Measurements from ENCODE around the gene SNRNP70. TPM values are rescaled to one million over a fixed set of nuclear protein-coding genes. Genes with fewer than 3 reads are reported as not detected.

Gene SNRNP70
- total RNA-seq, result 109 and 117 TPM in 2 replicates

DNA sequence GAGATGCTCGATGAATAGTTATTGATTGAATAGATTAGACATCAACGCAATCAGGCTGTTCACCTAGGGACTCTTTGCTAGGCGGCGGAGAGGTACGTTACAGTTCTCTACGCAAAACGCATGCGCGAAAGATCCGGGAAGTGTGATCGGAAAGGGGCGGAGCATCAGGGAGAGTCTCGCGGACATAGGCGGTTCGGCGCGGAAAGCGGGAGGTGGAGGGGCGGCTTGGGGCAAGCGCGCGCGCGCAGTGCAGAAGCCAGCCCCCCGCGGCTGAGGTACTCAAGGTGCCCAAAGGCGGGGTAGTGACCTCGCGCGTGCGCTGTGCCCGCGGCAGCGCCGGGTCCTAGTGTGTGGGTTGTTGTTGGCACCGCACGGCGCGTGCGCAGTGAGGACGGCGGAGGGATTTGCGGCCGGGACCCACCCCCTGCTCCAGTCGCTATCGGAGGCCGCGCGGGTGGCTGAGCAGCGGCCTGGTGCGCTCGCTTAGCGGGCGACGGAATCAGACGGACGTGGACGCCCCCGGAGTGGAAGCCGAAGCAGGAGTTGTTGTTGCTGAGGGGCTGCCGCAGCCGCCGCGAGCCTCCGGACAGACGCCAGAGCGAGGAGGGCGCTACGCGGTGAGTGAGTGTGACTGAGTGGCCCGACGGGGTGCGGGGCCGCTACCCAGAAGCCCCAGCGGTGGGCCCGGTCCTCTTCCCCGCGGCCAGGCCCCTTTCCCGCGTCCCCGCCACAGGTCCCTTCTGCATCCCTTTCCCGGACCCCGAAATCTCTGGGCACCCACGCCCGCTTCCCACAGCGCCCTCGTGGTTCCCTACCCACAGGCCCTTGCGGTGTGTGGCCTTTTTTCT, at the start of gene SNRNP70:
Gene SNRNP70, plus strand, starts transcription at position 432 of the 848 bp plus-strand sequence. CDS start 964 bp downstream, outside the sequence.

GRCh38 chr19:49036815-49037214, 48.4 kb upstream of the SNRNP70 start, which contains the start of gene CGB1:
TSS of gene CGB1 (minus strand) at chr19:49036895. CDS start at chr19:49036711, 184 bp downstream.

DNA sequence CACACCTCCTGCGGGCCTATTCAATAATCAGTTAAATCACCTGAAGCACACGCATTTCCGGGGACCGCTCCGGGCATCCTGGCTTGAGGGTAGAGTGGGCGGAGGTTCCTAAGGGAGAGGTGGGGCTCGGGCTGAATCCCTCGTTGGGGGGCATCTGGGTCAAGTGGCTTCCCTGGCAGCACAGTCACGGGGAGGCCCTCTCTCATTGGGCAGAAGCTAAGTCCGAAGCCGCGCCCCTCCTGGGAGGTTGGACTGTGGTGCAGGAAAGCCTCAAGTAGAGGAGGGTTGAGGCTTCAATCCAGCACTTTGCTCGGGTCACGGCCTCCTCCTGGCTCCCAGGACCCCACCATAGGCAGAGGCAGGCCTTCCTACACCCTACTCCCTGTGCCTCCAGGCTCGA, 41.7 kb upstream of the SNRNP70 start, which contains the start of gene CGB5:
Gene CGB5, plus strand, starts transcription at position 301 of the 400 bp plus-strand sequence. CDS start 362 bp downstream, outside the sequence.

DNA sequence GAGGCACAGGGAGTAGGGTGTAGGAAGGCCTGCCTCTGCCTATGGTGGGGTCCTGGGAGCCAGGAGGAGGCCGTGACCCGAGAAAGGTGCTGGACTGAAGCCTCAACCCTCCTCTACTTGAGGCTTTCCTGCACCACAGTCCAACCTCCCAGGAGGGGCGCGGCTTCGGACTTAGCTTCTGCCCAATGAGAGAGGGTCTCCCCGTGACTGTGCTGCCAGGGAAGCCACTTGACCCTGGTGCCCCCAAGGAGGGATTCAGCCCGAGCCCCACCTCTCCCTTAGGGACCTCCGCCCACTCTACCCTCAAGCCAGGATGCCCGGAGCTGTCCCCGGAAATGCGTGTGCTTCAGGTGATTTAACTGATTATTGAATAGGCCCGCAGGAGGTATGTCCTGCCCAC, 36.2 kb upstream of the SNRNP70 start, which contains the start of gene CGB8:
Gene CGB8, minus strand, starts transcription at position 101 of the 400 bp plus-strand sequence. CDS start 372 bp downstream, outside the sequence.

DNA sequence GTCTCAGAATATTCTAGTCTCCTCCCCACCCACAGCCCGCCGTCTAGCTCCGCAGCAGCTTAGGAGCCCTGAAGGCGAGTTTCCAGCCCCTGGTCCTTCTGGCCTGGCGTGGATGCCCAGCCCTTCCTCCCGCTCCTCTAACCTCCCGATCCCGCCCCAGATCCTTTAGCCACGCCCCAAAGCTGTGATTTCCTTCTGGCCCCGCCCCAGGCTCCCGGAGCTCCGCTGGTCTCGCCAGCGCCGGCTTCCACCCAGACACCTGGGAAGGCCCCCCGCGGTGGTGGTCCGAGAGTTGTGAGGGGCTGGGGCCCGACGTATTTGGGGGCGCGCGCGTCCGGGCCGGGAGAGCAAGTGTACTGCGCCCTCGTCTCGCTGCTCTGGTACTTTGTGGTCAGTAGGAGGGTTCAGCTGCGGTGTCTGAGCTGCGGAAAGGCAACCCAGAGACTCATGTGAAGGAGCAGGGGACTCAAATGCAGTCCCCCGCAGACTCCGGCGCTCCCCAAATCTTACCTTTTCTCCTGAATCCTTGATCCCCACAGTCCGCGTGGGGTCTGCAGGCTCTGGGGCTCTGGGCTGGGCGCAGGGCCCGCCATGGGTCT, 27.5 kb upstream of the SNRNP70 start, which contains the start of gene CGB7:
Gene CGB7, minus strand, starts transcription at position 114 of the 599 bp plus-strand sequence. CDS start 2,374 bp downstream, outside the sequence.

DNA sequence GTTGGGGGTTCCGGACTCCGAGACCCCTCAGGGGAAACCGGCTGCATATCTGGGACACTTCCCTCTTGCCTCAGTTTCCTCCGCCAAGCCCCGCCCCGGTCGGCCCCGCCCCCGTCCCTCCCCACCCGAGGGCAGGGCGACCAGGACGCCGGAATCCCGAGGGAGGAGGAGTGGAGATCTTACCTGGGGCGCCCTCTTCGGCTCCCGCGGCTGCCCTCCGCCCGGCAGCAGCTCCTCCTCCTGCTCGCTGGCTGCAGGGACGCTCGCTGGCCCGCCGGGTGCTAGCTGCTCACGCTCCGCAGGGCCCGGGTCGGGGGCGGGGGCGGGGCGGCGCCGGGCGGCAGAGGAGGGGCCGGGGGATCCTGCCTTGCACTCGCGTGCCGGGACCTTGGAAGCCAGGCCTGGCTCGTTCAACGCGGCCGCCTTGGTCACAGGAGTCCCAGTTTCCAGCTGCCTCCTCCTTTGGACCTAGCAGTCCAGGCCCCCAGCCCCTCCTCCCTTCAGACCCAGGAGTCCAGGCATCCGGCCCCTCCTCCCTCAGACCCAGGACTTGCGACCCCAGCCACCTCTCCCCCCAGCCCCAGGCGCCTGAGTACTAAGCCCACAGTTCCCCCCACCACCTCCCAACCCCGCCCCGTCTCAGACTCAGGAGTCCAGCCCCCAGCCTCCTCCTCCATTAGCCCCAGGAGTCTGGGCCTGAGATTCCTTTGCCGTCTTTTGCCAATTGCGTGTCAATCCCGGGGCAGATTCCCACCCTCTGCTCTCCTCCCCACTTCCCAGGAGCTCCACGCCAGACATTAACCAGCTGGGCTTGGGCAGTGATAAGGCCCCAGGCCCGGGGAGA, 20.3 kb upstream of the SNRNP70 start, which contains the start of gene NTF4:
Gene NTF4, minus strand, starts transcription at position 51 of the 844 bp plus-strand sequence. CDS start 2,821 bp downstream, outside the sequence.

GRCh38 chr19:49113762-49114629, 28.7 kb downstream of the SNRNP70 start, which contains the start of gene LIN7B:
TSS of gene LIN7B (plus strand) at chr19:49114370. CDS start at chr19:49114405, 35 bp downstream.

GRCh38 chr19:49118565-49119410, 33.5 kb downstream of the SNRNP70 start, which contains the start of gene C19orf73:
TSS of gene C19orf73 (minus strand) at chr19:49119143. CDS start at chr19:49119022, 121 bp downstream.

GRCh38 chr19:49119411-49120324, 34.4 kb downstream of the SNRNP70 start, which contains the start of gene PPFIA3:
TSS of gene PPFIA3 (plus strand) at chr19:49119544. CDS start at chr19:49127874, 8,330 bp downstream.

GRCh38 chr19:49155005-49155819, 70.0 kb downstream of the SNRNP70 start, which contains the start of gene HRC:
TSS of gene HRC (minus strand) at chr19:49155396. CDS start at chr19:49155237, 159 bp downstream.

DNA sequence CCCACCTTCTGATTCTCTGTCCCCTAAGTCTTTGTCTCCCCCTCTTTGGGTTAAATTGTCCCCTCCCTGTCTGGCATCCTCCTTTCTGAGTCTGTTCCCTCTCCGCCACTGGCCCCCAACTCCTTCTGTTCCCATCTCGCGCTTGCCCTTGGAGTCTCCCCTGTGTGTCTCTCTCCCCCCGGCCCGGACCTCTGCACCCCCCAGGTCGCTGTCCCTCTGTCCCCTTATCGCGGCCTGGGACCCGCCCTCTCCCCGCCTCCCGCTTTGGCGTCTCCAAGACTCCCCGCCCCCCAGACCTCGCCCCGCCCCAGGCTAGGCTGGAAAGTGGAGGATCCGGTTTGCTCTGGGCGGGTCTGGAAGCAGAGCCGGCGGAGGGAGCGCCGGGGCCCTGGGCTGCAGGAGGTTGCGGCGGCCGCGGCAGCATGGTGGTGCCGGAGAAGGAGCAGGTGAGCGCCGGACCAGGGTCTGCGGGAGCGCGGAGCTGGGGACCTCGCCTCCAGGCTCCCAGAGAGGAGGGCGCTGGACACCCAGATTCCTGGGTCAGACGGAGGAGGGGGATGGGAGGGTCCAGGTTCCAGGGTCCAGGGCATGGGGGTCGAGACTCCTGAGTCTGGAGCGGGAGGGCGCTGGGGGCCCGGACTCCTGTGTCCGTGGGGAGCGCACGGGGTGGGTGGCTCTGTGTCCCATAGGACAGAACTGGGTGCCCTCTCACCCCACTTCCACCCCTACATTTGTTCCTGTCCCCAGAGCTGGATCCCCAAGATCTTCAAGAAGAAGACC, 72.4 kb downstream of the SNRNP70 start, which contains the start of gene TRPM4:
Gene TRPM4, plus strand, starts transcription at position 348 of the 780 bp plus-strand sequence. Its CDS starts 75 bp downstream, at position 423.

Other genes with a start within 250 kb of the SNRNP70 start
- gene HSD17B14, start 249.0 kb upstream of the SNRNP70 start, total RNA-seq, result 5.9 and 14.9 TPM in 2 replicates
- gene PLEKHA4, start 216.8 kb upstream of the SNRNP70 start, total RNA-seq, result 10.3 and 28.0 TPM in 2 replicates
- gene PPP1R15A, start 213.0 kb upstream of the SNRNP70 start, total RNA-seq, result 46.6 and 66.4 TPM in 2 replicates
- gene TULP2, start 186.7 kb upstream of the SNRNP70 start, total RNA-seq, result 0.09 TPM in 1 of 2 replicates, not detected in the other
- gene NUCB1, start 185.1 kb upstream of the SNRNP70 start, total RNA-seq, result 322 and 497 TPM in 2 replicates
- 0.68 TPM in 1 of 2 replicates, not detected in the other for gene DHDH, start 151.8 kb upstream of the SNRNP70 start, total RNA-seq
- 74.8 and 110 TPM in 2 replicates for gene BAX, start 130.6 kb upstream of the SNRNP70 start, total RNA-seq
- gene FTL, start 120.1 kb upstream of the SNRNP70 start, total RNA-seq, result 6,635 and 8,342 TPM in 2 replicates
- gene GYS1, start 92.1 kb upstream of the SNRNP70 start, total RNA-seq, result 39.2 and 79.2 TPM in 2 replicates
- 100 and 106 TPM in 2 replicates for gene RUVBL2, start 91.6 kb upstream of the SNRNP70 start, total RNA-seq
- not detected in 2 replicates for gene LHB, start 68.4 kb upstream of the SNRNP70 start, total RNA-seq
- gene CGB3, start 61.1 kb upstream of the SNRNP70 start, total RNA-seq, result not detected in 2 replicates
- not detected in 2 replicates for gene CGB2, start 53.6 kb upstream of the SNRNP70 start, total RNA-seq
- not detected in 2 replicates for gene CGB1, start 48.6 kb upstream of the SNRNP70 start, total RNA-seq
- not detected in 2 replicates for gene CGB5, start 41.6 kb upstream of the SNRNP70 start, total RNA-seq
- not detected in 2 replicates for gene CGB8, start 36.3 kb upstream of the SNRNP70 start, total RNA-seq
- 0.35 TPM in 1 of 2 replicates, not detected in the other for gene CGB7, start 27.7 kb upstream of the SNRNP70 start, total RNA-seq
- gene NTF4, start 20.6 kb upstream of the SNRNP70 start, total RNA-seq, result 1.1 TPM in 1 of 2 replicates, not detected in the other
- gene KCNA7, start 12.8 kb upstream of the SNRNP70 start, total RNA-seq, result not detected in 2 replicates
- gene LIN7B, start 28.9 kb downstream of the SNRNP70 start, total RNA-seq, result 9.8 and 12.3 TPM in 2 replicates
- gene C19orf73, start 33.7 kb downstream of the SNRNP70 start, total RNA-seq, result 3.2 and 12.3 TPM in 2 replicates
- 2.8 TPM in 2 replicates for gene PPFIA3, start 34.1 kb downstream of the SNRNP70 start, total RNA-seq
- gene HRC, start 69.9 kb downstream of the SNRNP70 start, total RNA-seq, result 1.2 and 3.2 TPM in 2 replicates
- 15.2 and 27.5 TPM in 2 replicates for gene TRPM4, start 72.3 kb downstream of the SNRNP70 start, total RNA-seq
- 0.51 TPM in 1 of 2 replicates, not detected in the other for gene SLC6A16, start 239.7 kb downstream of the SNRNP70 start, total RNA-seq
- gene CD37, start 250.0 kb downstream of the SNRNP70 start, total RNA-seq, result not detected in 2 replicates

All from pericardium fibroblast (primary cell).